Lower leg skin (tissue), 4 donors: ENCODE measurements around the gene NFE2L1. TPM values are rescaled to one million over a fixed set of nuclear protein-coding genes. Genes with fewer than 3 reads are reported as not detected.
"Not testable (repeated sequence)": the region's sequence is repeated elsewhere in the genome, so short reads cannot be mapped to it uniquely, and the experiment has no call there.

ENCODE experiments used
- DNase-seq, 2 donors: peaks; one replicate each; pipeline ENCODE4 v3.0.0-alpha.2; 2019; ENCODE audit warnings: low spot score in 2 of 2
- H3K4me3 ChIP-seq: fragments of 200-600 bp; sonication (generic); 2 replicates; pipeline ENCODE4 v1.5.1; 2017; ENCODE audit warnings: mild to moderate bottlenecking, low read depth; ENCODE audit not compliant: poor library complexity, severe bottlenecking
- POLR2A ChIP-seq, 2 donors: fragments of 450-650 bp; IDR thresholded peaks; one replicate each; pipeline ENCODE4 v1.6.1; 2016 to 2017; ENCODE audit warnings: antibody characterized with exemption in 2 of 2, mild to moderate bottlenecking in 1 of 2, moderate library complexity in 1 of 2
- WGBS, 2 donors: methylation state at CpG; one replicate each; pipeline ENCODE4 v1.1.5; 2018; 5-methylcytosine and 5-hydroxymethylcytosine counted together
- intact Hi-C: fragments of 100-400 bp; cut with DNase I; formaldehyde crosslinking; loops from one replicate; pipeline ENCODE4 v1.15.0; 2023; ENCODE audit warnings: low total_unique reads
- total RNA-seq, 4 donors: library from RNA; depleted of rRNA; stranded (reverse); fragments of >200 nt; gene quantifications; one replicate each; pipeline ENCODE4 v1.1.0, GENCODE V29; 2016
- TF ChIP-seq, protein P1 (sequence below), 3 donors: fragments of 450-650 bp; IDR thresholded peaks; one replicate each; pipeline ENCODE4 v1.5.1; 2016; ENCODE audit warnings: antibody characterized with exemption in 3 of 3, mild to moderate bottlenecking in 3 of 3, moderate library complexity in 2 of 3

The NFE2L1 gene, protein sequence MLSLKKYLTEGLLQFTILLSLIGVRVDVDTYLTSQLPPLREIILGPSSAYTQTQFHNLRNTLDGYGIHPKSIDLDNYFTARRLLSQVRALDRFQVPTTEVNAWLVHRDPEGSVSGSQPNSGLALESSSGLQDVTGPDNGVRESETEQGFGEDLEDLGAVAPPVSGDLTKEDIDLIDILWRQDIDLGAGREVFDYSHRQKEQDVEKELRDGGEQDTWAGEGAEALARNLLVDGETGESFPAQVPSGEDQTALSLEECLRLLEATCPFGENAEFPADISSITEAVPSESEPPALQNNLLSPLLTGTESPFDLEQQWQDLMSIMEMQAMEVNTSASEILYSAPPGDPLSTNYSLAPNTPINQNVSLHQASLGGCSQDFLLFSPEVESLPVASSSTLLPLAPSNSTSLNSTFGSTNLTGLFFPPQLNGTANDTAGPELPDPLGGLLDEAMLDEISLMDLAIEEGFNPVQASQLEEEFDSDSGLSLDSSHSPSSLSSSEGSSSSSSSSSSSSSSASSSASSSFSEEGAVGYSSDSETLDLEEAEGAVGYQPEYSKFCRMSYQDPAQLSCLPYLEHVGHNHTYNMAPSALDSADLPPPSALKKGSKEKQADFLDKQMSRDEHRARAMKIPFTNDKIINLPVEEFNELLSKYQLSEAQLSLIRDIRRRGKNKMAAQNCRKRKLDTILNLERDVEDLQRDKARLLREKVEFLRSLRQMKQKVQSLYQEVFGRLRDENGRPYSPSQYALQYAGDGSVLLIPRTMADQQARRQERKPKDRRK
- total RNA-seq, result 100 to 1,000 TPM in 3 of 4 donors, 10 to 100 TPM in 1; 97.2 to 158 (median 117) TPM

- TF ChIP-seq, protein P1, sequence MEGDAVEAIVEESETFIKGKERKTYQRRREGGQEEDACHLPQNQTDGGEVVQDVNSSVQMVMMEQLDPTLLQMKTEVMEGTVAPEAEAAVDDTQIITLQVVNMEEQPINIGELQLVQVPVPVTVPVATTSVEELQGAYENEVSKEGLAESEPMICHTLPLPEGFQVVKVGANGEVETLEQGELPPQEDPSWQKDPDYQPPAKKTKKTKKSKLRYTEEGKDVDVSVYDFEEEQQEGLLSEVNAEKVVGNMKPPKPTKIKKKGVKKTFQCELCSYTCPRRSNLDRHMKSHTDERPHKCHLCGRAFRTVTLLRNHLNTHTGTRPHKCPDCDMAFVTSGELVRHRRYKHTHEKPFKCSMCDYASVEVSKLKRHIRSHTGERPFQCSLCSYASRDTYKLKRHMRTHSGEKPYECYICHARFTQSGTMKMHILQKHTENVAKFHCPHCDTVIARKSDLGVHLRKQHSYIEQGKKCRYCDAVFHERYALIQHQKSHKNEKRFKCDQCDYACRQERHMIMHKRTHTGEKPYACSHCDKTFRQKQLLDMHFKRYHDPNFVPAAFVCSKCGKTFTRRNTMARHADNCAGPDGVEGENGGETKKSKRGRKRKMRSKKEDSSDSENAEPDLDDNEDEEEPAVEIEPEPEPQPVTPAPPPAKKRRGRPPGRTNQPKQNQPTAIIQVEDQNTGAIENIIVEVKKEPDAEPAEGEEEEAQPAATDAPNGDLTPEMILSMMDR (IDR thresholded peaks at IDR 0.05), result no peak
- TF ChIP-seq POLR2A (IDR thresholded peaks at IDR 0.05), result peak in 1 of 2 donors; percentile 44
- intact Hi-C loops, result no loop called here
- peak; percentile 100 for DNase-seq
- 0% methylated on average over 20 to 39 of the region's 47 CpGs for WGBS, 2 donors
- peak within 1 kb of the TSS; percentile 65 for H3K4me3 ChIP-seq
Observed at GRCh38 chr17:48047741-48048383, at the start of gene NFE2L1. Gene NFE2L1 (plus strand): TSS chr17:48048359. CDS start chr17:48051119, 2,760 bp downstream.

DNA sequence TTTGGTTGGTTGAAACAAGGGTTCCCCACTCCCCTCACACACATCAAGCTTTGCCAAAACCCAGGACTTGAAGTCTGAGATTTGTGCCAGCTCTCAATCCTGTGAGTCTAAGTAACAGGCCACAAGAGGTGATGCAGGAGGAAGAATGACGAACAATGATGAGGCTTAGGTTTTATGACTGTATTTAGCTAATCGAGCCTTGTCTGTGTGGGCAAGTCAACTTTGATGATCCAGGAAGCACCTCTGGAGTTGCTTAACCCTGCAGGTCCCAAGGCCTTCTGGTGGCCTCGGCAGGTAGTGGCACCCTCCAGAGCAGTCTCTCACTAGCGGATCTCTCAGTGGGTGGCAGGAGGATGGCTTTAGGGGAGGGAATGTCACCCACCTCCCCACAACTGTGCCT is 48.6 kb upstream of the NFE2L1 start:
- TF ChIP-seq, protein P1 (IDR thresholded peaks at IDR 0.05), result no peak
- no peak for TF ChIP-seq POLR2A (IDR thresholded peaks at IDR 0.05)
- intact Hi-C loops, result no loop called here
- no peak overlapping the region for H3K4me3 ChIP-seq
- 46 to 48% methylated on average over 4 of the region's 4 CpGs for WGBS, 2 donors
- DNase-seq, result no peak

DNA sequence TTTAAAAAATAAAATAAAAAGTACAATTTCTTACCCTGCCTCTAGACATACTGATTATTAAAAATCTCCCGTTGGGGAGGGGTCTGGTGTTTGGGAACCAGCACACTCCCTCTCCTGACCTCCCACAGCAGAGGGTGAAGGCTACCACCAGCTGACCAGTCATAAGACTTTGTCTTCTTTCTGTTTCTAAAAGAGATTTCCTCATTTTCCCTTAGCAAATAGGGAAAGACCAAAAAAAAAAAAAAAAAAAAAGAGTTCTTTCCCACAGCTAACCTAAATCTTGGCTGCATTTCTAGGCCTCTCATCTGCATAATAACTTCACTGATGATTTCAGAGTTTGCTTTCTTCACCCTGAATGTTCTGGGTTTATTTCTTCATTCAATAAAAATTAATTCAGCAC is 47.0 kb upstream of the NFE2L1 start:
- no peak overlapping the region for H3K4me3 ChIP-seq
- TF ChIP-seq, protein P1 (IDR thresholded peaks at IDR 0.05), result no peak
- TF ChIP-seq POLR2A (IDR thresholded peaks at IDR 0.05), result no peak
- WGBS, 2 donors, result 75 to 83% methylated on average over 1 of the region's 1 CpG
- DNase-seq, result no peak
- intact Hi-C loops, result no loop called here

- DNase-seq, intact Hi-C loops, H3K4me3 ChIP-seq: not testable (repeated sequence)
- 96 to 97% methylated on average over 5 of the region's 5 CpGs for WGBS, 2 donors
Observed at GRCh38 chr17:48001657-48002056, 46.5 kb upstream of the NFE2L1 start.

DNA sequence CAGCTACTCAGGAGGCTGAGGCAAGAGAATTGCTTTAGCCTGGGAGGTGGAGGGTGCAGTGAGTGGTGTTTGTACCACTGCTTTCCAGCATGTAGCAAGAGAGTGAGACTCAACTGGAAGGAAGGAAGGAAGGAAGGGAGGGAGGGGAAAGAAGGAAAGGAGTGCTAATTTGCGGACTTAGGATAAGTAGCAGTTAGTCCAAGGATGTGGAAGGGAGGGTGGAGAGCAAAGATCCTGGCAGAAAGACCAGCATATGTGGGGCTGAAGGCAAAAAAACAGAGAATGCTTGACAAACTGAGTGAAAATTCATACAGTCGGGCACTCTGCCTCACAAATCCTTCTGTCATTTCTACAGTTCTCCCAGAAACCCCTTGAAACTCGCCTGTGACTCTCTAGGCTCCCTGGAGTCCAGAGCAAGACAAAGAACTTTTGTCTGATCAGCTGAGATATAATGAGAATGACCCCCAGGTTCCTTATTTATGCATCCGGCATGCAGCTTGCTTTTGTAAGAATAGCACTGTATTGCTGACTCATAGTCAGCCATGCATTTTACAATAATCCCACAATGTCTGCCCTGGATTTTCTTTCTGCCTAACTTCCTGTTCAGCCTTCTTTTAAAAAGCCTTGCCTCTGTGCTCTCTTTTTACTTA is 45.8 kb upstream of the NFE2L1 start:
- intact Hi-C loops, result no loop called here
- no peak for TF ChIP-seq POLR2A (IDR thresholded peaks at IDR 0.05)
- TF ChIP-seq, protein P1 (IDR thresholded peaks at IDR 0.05), result no peak
- 49 to 56% methylated on average over 4 of the region's 4 CpGs for WGBS, 2 donors

More for the DNA sequence above, 45.8 kb upstream of the NFE2L1 start:
- DNase-seq, result no peak
- H3K4me3 ChIP-seq, result no peak overlapping the region
